Duodenal mucosa (tissue), 2 donors: ENCODE measurements around the gene MRPL19.
A peak's percentile ranks its signal among the peaks of the same experiment; 100 is the strongest.
"Not testable (repeated sequence)": the region's sequence is repeated elsewhere in the genome, so short reads cannot be mapped to it uniquely, and the experiment has no call there.

Experiments used
- H3K27ac ChIP-seq: one replicate; pipeline ENCODE4 v1.7.0; 2013; ENCODE audit warnings: low read depth, low read length
- H3K27me3 ChIP-seq, 2 donors: one replicate each; pipeline ENCODE4 v1.7.0; 2013; ENCODE audit warnings: low read length in 2 of 2, control low read depth in 1 of 2; ENCODE audit not compliant: insufficient read depth in 2 of 2, control insufficient read depth in 1 of 2
- H3K36me3 ChIP-seq, 2 donors: one replicate each; pipeline ENCODE4 v1.7.0; 2013; ENCODE audit warnings: low read length in 2 of 2, control low read depth in 1 of 2; ENCODE audit not compliant: insufficient read depth in 2 of 2, control insufficient read depth in 1 of 2
- H3K4me1 ChIP-seq, 2 donors: one replicate each; pipeline ENCODE4 v1.7.0; 2013; ENCODE audit warnings: low read length in 2 of 2, control low read depth in 1 of 2; ENCODE audit not compliant: insufficient read depth in 2 of 2, control insufficient read depth in 1 of 2
- H3K4me3 ChIP-seq, 2 donors: one replicate each; pipeline ENCODE4 v1.7.0; 2013; ENCODE audit warnings: low read length in 2 of 2, low read depth in 1 of 2
- H3K9ac ChIP-seq, 2 donors: one replicate each; pipeline ENCODE4 v1.7.0; 2013; ENCODE audit warnings: low read length in 2 of 2, low read depth in 1 of 2
- H3K9me3 ChIP-seq, 2 donors: one replicate each; pipeline ENCODE4 v1.7.0; 2013; ENCODE audit warnings: low read length in 2 of 2, control low read depth in 1 of 2; ENCODE audit not compliant: control insufficient read depth in 1 of 2

MRPL19 gene

DNA sequence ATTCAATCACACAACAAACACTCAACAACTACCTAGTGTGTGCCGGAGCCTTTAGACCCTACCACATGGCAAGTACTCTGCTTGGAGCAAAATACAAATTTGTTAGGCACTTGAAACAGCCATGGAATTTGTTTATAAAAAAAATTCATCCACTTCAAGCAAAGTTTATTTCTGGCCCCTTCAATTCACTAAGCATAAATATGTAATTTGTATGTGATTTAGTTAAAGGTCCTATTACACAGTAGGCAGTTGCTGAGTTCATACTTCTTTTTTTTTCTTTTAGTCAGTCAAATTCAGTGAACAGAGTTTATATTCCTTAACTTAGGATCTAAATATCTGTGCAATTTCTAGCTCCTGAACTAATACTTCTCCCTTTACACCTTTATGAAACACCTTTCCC, 41.6 kb downstream of the MRPL19 start:
- Histone ChIP-seq H3K4me3 (no peak overlapping the region), H3K9ac (no peak overlapping the region), H3K27ac (no peak overlapping the region), H3K36me3 (peaks cover 2 to 38% of the 10 kb centered on the region in 2 donors), H3K4me1 (no peaks in the 10 kb centered on the region), H3K9me3 (no peaks in the 10 kb centered on the region), H3K27me3 (no peaks in the 10 kb centered on the region)

DNA sequence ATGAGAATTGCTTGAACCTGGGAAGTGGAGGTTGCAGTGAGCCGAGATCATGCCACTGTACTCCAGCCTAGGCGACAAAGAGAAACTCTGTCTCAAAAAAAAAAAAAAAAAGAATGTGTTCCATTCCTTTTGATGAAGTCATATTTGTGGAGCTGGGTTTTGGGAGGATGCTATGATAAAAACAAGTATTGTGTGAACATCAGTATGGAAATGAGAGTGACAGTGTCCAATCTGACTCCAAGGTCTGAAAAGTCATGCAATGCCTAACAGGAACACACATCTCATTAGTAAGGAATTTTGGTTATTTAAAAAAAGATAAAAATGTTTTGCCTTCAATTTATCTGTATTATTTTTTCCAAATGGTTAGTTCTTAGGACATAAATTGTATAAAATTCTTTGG, 52.3 kb downstream of the MRPL19 start:
- no peaks in the 10 kb centered on the region for H3K4me1 ChIP-seq
- peaks cover 24 to 46% of the 10 kb centered on the region in 2 donors for H3K36me3 ChIP-seq
- H3K27ac ChIP-seq, result no peak overlapping the region
- no peak overlapping the region for H3K9ac ChIP-seq
- H3K27me3 ChIP-seq, result no peaks in the 10 kb centered on the region
- H3K9me3 ChIP-seq, result no peaks in the 10 kb centered on the region
- no peak overlapping the region for H3K4me3 ChIP-seq

DNA sequence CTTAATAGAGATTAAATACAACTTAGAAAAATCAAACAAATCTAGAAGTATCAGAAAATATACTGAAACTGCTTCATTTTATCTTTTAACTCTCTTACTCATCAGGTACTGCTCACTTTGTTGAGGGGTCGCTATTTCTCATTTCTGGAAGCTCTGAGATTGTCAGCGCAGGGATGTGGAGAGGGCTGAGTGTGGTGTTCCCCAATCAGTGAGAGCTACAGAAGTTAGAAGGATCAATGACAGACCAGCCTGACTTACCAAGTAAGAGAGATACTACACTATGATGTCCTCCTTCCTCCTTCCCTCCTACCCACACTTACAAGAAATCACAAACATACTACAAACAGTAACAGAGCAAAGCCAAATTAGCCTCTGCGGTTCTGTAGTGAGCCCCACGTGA, 56.0 kb downstream of the MRPL19 start:
- H3K27ac ChIP-seq, result no peak overlapping the region
- H3K36me3 ChIP-seq, result peaks cover 28 to 51% of the 10 kb centered on the region in 2 donors
- no peaks in the 10 kb centered on the region for H3K4me1 ChIP-seq
- no peak overlapping the region for H3K9ac ChIP-seq
- no peaks in the 10 kb centered on the region for H3K9me3 ChIP-seq
- H3K27me3 ChIP-seq, result no peaks in the 10 kb centered on the region
- H3K4me3 ChIP-seq, result no peak overlapping the region

DNA sequence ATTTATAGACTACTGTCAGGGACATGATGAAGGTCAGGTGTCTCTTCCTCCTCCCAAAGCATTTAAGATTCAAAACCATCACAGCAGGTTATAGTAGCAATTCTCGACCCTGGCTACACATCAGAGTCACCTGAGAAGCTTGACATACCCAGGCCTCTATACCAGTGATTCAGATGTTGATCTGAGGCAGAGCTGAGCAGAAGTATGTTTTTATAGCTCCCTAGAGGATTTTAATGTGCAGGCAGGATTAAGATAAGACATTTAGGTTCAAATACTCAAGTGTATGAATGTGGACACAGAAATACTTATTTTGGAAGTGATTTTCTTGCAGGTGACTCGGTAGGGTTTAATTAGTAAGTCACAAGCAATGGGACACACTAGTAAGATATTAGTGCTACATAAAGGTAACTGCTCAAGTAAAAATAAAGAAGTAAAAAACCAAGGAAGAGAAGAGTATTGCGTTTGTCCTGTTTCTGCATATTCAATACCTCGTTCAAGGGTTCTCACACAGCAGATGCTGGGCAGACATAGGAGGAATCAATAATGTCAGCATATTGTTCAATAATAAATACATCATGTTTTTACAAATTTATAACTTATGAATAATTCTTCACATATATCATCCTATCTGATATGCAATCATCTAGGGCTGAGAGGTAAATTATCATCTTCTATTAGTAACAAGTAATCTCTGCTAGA, 57.2 kb downstream of the MRPL19 start:
- H3K4me1 ChIP-seq, result no peaks in the 10 kb centered on the region
- H3K9ac ChIP-seq, result no peak overlapping the region
- no peak overlapping the region for H3K4me3 ChIP-seq
- H3K9me3 ChIP-seq, result no peaks in the 10 kb centered on the region
- no peaks in the 10 kb centered on the region for H3K27me3 ChIP-seq
- peaks cover 24 to 47% of the 10 kb centered on the region in 2 donors for H3K36me3 ChIP-seq
- no peak overlapping the region for H3K27ac ChIP-seq

DNA sequence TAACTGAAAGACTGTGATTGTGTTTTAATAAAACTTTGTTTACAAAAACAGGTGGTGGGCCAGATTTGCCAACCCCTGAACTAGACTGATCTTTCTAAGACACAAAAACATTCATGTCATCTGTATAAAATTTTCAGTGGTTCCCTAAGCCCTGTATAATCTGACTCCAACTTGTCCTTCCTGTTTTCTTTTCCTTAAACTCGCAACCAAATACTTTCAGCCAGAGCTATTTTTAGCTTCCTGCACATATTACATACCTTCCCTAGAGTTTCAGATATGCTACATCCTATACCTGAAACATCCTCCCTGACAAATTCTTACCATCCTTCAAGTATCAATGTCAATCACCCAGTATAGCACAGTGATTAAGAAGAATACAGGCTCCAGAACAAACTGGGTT, 59.3 kb downstream of the MRPL19 start:
- Histone ChIP-seq H3K27me3 (no peaks in the 10 kb centered on the region), H3K36me3 (peaks cover 20 to 37% of the 10 kb centered on the region in 2 donors), H3K27ac (no peak overlapping the region), H3K9me3 (no peaks in the 10 kb centered on the region), H3K4me3 (no peak overlapping the region), H3K9ac (no peak overlapping the region), H3K4me1 (peaks cover 7% of the 10 kb centered on the region in 2 donors)

DNA sequence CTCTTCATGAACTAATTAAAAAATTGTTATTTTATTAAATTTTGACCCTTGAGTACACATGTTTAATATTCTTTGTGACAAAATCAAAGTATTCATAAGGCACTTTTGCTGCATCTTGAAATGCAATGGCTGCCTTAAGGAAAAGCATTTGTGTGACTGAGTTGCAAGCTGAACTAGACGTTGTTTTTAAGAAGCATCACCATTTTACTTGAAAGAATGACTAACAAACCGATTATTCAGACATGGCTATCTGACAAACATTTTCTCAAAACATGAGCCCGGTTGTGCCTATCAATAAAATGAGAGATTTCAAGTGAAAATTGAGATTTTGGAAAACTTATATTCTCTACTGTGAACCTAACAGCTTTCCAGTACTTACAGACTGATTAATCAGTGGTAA, 61.3 kb downstream of the MRPL19 start:
- Histone ChIP-seq H3K4me1 (peaks cover 11 to 13% of the 10 kb centered on the region in 2 donors), H3K9ac (no peak overlapping the region), H3K4me3 (no peak overlapping the region), H3K27ac (no peak overlapping the region), H3K9me3 (no peaks in the 10 kb centered on the region), H3K27me3 (no peaks in the 10 kb centered on the region), H3K36me3 (peaks cover 12 to 20% of the 10 kb centered on the region in 2 donors)

DNA sequence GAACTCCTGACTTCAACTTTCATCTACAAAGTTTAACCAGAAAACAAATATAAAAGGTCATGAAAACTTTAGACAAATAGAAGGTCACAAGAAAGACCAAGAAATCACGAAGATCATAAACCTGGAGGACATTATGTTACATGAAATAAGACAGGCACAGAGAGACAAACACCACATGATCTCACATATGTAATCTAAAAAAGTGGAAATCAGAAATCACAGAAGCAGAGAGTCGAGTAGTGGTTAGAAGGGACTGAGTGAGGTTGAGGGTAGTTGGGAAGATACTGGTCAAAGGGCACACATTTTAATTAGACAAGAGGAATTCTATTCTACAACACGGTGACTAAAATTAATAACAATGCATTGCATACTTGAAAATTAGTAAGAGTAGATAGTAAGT, 62.7 kb downstream of the MRPL19 start:
- Histone ChIP-seq H3K9ac (peak overlapping the region in 1 of 2 donors; percentile 73), H3K4me1 (peaks cover 11 to 13% of the 10 kb centered on the region in 2 donors), H3K4me3 (peak overlapping the region in 1 of 2 donors; percentile 85)

DNA sequence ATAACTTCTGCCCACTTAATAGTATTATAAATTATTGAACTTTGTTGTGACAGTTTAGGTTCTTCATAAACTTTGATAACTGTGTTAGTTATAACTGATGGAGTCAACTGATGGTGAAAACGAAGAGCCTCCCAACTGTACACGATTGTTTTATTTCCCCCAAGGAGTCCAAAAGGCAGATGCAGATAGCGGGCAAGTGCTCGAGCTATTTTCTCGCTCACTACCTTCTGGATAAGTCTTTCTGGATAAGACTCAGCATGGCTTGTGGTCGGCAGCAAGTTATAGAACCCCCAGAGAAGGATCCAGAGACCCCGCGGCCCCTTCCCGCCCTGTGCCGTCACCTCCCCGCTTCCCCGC, 63.6 kb downstream of the MRPL19 start:
- Histone ChIP-seq H3K9ac (peak overlapping the region; percentile 58 to 73), H3K9me3 (no peaks in the 10 kb centered on the region), H3K4me3 (peak overlapping the region; percentile 79 to 85), H3K27ac (peak overlapping the region; percentile 81), H3K36me3 (peaks cover under 1 to 3% of the 10 kb centered on the region in 2 donors), H3K4me1 (peaks cover 11 to 13% of the 10 kb centered on the region in 2 donors), H3K27me3 (no peaks in the 10 kb centered on the region)

More for the DNA sequence above, 62.7 kb downstream of the MRPL19 start:
- Histone ChIP-seq H3K27ac (no peak overlapping the region), H3K36me3 (peaks cover 5 to 9% of the 10 kb centered on the region in 2 donors), H3K9me3 (no peaks in the 10 kb centered on the region), H3K27me3 (no peaks in the 10 kb centered on the region)

DNA sequence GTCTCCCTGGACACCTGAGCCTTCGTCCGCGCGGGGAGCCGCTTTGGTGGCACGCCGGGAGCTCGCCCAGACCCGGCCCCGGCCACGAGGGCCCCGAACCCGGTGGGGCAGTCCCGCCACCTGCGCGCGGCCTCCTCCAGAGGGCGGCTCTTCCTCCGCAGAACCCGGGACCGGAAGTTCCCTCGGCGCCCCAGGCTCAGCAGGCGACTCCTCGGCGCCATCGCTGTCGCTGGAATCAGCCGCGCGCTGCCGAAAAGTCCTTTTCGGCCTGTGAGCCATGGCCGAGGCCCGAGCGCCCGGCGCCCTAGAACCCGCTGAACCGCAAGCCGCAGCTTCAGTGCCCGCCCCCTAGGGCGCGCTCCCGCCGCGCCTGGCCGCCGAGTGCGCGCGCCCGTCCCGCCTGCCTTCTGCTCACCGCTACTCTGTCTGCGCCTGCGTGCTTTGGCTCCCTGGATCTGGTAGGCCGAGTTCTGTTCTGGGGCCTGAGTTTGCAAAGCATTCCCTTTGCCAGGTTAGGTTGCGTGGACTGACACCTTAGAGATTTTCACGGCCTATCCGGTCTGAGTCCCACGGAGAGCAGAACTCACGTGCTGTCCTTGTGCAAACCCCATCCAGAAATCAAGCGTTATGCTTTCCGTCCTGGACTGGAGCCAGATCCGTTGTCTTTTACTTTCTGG, 64.1 kb downstream of the MRPL19 start, which contains the start of gene GCFC2:
GCFC2 (minus strand) TSS at position 339 of the 677 bp plus-strand sequence; CDS start at position 279, 60 bp downstream.
- Histone ChIP-seq H3K9me3 (no peaks in the 10 kb centered on the region), H3K4me3 (peak within 1 kb of the TSS; percentile 79 to 85), H3K4me1 (peaks cover 11 to 13% of the 10 kb centered on the region in 2 donors), H3K27me3 (no peaks in the 10 kb centered on the region), H3K9ac (peak within 1 kb of the TSS; percentile 58 to 73), H3K36me3 (peaks cover 0 to 3% of the 10 kb centered on the region in 2 donors), H3K27ac (peak within 1 kb of the TSS; percentile 81)

DNA sequence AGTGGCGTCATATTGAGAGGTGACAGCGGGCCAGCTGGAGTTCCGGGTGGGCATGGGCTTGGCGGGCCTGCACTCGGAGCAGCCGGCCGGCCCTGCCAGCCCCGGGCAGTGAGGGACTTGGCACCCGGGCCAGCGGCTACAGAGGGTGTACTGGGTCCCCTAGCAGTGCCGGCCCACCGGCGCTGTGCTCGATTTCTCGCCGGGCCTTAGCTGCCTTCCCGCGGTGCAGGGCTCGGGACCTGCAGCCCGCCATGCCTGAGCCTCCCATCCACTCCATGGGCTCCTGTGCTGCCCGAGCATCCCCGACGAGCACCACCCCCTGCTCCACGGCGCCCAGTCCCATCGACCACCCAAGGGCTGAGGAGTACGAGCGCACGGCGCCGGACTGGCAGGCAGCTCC, 65.0 kb downstream of the MRPL19 start:
- not testable (repeated sequence) for H3K4me3 ChIP-seq, H3K9me3 ChIP-seq, H3K9ac ChIP-seq, H3K36me3 ChIP-seq, H3K27me3 ChIP-seq, H3K27ac ChIP-seq
- H3K4me1 ChIP-seq, result peaks cover 11 to 13% of the 10 kb centered on the region in 2 donors
